Measurements from ENCODE around the gene FXYD4.

DNA sequence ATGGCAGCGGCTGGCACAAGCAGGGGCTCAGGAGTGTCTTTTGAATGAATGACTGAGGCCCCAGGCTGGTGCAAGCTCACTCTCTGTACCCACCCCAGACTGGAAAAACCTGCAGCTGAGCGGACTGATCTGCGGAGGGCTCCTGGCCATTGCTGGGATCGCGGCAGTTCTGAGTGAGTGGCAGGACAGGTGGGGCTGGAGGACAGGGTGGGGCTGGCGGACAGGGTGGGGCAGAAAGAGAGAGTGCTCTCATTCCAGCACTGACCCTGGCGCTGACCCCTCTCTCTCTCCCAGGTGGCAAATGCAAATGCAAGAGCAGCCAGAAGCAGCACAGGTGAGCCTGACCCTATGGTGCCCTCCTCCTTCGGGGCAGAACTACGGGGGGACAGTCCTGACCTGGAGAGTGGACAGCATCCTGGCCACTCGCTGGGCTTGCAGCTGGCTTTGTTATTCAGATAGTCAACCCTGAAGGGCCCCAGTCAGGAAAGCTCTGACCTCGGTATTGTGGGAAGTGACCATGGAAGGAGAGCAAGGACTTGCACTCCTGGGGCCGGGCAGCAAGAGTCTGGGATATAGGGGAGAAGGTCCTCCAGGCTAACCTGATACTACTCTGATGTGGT lies 4.1 kb downstream of the FXYD4 start:
- TF ChIP-seq, protein P1, sequence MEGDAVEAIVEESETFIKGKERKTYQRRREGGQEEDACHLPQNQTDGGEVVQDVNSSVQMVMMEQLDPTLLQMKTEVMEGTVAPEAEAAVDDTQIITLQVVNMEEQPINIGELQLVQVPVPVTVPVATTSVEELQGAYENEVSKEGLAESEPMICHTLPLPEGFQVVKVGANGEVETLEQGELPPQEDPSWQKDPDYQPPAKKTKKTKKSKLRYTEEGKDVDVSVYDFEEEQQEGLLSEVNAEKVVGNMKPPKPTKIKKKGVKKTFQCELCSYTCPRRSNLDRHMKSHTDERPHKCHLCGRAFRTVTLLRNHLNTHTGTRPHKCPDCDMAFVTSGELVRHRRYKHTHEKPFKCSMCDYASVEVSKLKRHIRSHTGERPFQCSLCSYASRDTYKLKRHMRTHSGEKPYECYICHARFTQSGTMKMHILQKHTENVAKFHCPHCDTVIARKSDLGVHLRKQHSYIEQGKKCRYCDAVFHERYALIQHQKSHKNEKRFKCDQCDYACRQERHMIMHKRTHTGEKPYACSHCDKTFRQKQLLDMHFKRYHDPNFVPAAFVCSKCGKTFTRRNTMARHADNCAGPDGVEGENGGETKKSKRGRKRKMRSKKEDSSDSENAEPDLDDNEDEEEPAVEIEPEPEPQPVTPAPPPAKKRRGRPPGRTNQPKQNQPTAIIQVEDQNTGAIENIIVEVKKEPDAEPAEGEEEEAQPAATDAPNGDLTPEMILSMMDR (IDR thresholded peaks at IDR 0.05), result no peak
- no peak for TF ChIP-seq POLR2A (IDR thresholded peaks at IDR 0.05)
- TF ChIP-seq POLR2AphosphoS5 (IDR thresholded peaks at IDR 0.05; ENCODE audit: insufficient read depth in 1 of 2, low read depth in 1 of 2), result no peak
